DMS153 treated with DMSO at 0.1 percent for 48 hours (cell line): ENCODE results near the gene KRT31.
"Not testable (repeated sequence)": the region's sequence is repeated elsewhere in the genome, so short reads cannot be mapped to it uniquely, and the experiment has no call there.

ENCODE experiments used
- DNase-seq: peaks from one replicate; lab custom pipeline; 2025; ENCODE audit not compliant: unreplicated experiment; lab: John Stamatoyannopoulos, UW

KRT31 gene

DNA sequence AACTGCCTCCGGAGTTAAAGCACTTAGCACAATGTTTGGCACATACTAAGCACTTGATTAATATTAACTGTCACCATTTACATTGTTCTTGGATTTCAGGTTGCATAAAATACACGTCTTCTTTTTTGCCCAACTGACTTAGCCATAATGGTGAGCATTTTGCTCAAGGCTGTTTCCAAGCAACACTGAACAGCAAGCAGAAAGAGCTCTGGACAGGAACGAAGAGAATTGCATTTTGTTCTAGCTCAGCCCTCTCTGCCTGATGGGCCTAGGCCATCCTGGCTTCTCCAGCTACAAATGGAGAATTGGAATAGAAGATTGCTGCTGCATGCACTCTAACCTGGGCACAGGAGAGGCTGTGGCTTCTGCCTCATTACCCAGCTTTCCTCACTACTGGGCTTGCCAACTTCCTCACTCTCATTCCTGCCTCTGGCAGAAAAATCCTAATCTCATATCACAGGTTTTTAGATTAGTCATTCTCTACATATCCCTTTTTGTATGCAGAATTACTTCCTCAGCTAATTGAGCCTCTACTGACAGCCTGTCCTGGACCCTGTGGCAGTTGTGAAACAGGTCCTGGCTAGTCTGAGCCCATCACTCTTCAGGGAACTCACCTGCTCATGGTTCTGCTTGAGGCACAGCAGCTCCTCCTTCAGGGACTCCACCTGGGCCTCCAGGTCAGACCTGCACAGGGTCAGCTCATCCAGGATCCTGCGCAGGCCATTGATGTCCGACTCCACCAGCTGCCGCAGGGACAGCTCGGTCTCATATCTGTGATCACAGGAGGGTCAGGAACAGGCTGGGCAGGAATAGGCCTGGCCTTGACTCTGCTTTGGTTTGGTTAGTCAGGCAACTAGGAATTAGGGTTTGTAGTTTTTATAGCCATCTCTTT is 49.3 kb downstream of the KRT31 start:
- DNase-seq = no peak

- not testable (repeated sequence) for DNase-seq
These were observed 51.0 kb downstream of the KRT31 start for GRCh38 chr17:41346421-41346820.

GRCh38 chr17:41345992-41346391 is 51.4 kb downstream of the KRT31 start:
- no peak for DNase-seq
